ENCODE data around the gene FTO.

DNA sequence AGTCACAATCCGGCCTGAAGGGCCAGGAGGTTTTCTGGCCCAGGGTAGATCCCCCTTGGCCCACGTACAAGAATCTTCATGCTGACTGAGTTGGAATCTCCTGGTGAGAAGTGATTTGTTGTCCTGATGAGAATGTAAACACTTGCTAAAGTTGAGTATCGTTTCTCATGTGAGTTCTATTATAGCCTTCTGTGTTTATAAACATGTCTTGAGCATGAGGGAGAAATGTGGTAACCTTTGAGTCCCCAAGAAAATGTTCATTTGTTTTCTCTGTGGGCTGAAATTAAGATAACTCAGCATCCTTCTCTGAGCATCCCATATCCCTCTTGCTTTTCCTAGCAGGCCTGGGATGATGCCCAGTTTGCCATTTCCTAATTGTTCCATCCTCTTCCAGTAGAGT, 204.8 kb downstream of the FTO start:
- TF ChIP-seq, protein P1, sequence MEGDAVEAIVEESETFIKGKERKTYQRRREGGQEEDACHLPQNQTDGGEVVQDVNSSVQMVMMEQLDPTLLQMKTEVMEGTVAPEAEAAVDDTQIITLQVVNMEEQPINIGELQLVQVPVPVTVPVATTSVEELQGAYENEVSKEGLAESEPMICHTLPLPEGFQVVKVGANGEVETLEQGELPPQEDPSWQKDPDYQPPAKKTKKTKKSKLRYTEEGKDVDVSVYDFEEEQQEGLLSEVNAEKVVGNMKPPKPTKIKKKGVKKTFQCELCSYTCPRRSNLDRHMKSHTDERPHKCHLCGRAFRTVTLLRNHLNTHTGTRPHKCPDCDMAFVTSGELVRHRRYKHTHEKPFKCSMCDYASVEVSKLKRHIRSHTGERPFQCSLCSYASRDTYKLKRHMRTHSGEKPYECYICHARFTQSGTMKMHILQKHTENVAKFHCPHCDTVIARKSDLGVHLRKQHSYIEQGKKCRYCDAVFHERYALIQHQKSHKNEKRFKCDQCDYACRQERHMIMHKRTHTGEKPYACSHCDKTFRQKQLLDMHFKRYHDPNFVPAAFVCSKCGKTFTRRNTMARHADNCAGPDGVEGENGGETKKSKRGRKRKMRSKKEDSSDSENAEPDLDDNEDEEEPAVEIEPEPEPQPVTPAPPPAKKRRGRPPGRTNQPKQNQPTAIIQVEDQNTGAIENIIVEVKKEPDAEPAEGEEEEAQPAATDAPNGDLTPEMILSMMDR (IDR thresholded peaks at IDR 0.05), result no peak
- no peak for TF ChIP-seq POLR2A (IDR thresholded peaks at IDR 0.05)

Measured in testis (tissue), 2 donors.